GM12801 (cell line): ENCODE measurements around the gene SNRNP48.

Source experiments
- CTCF ChIP-seq: IDR thresholded peaks from one replicate; pipeline ENCODE4 v1.5.1; 2011; ENCODE audit warnings: control low read depth; ENCODE audit not compliant: insufficient read length; ENCODE audit errors: extremely low read depth

The SNRNP48 gene

GRCh38 chr6:7589949-7590917 lies at the start of gene SNRNP48:
SNRNP48 (plus strand) TSS chr6:7590198; CDS start chr6:7590258, 60 bp downstream.
- TF ChIP-seq CTCF, result no peak

GRCh38 chr6:7540595-7540994 lies 49.4 kb upstream of the SNRNP48 start:
- no peak for TF ChIP-seq CTCF

- TF ChIP-seq CTCF, result no peak
Measured at GRCh38 chr6:7541175-7542064, 48.6 kb upstream of the SNRNP48 start, which contains the start of gene DSP. DSP (plus strand) TSS chr6:7541671; CDS start chr6:7541916, 245 bp downstream.

- TF ChIP-seq CTCF, result no peak
Measured at GRCh38 chr6:7542065-7542873, 47.7 kb upstream of the SNRNP48 start.

GRCh38 chr6:7542874-7543624 lies 46.9 kb upstream of the SNRNP48 start:
- no peak for TF ChIP-seq CTCF

- no peak for TF ChIP-seq CTCF
Measured at GRCh38 chr6:7543789-7544424, 46.1 kb upstream of the SNRNP48 start.
